BE2C (cell line): ENCODE data around the gene ZMAT5.
A peak's percentile ranks its signal among the peaks of the same experiment; 100 is the strongest.

Source experiments
- DNase-seq: peaks from one replicate; pipeline ENCODE4 v3.0.0-alpha.2; 2020
- H3K27me3 ChIP-seq: fragments of 250-450 bp; sonication (Bioruptor Pico); 2 replicates; pipeline ENCODE4 v1.5.1; 2020; ENCODE audit warnings: mild to moderate bottlenecking
- H3K36me3 ChIP-seq: fragments of 250-450 bp; sonication (Bioruptor Pico); 2 replicates; pipeline ENCODE4 v1.5.1; 2020; ENCODE audit warnings: mild to moderate bottlenecking
- H3K4me1 ChIP-seq: fragments of 250-450 bp; sonication (Bioruptor Pico); 2 replicates; pipeline ENCODE4 v1.5.1; 2020
- H3K4me3 ChIP-seq: 2 replicates; pipeline ENCODE4 v1.5.1; 2011; ENCODE audit warnings: low read depth, low read length
- H3K9me3 ChIP-seq: fragments of 250-450 bp; sonication (Bioruptor Pico); 2 replicates; pipeline ENCODE4 v1.5.1; 2020
- TF ChIP-seq, protein P1 (sequence below): IDR thresholded peaks from 2 replicates; pipeline ENCODE4 v1.5.1; 2012; ENCODE audit warnings: mild to moderate bottlenecking, low read depth, low read length

The ZMAT5 gene

DNA sequence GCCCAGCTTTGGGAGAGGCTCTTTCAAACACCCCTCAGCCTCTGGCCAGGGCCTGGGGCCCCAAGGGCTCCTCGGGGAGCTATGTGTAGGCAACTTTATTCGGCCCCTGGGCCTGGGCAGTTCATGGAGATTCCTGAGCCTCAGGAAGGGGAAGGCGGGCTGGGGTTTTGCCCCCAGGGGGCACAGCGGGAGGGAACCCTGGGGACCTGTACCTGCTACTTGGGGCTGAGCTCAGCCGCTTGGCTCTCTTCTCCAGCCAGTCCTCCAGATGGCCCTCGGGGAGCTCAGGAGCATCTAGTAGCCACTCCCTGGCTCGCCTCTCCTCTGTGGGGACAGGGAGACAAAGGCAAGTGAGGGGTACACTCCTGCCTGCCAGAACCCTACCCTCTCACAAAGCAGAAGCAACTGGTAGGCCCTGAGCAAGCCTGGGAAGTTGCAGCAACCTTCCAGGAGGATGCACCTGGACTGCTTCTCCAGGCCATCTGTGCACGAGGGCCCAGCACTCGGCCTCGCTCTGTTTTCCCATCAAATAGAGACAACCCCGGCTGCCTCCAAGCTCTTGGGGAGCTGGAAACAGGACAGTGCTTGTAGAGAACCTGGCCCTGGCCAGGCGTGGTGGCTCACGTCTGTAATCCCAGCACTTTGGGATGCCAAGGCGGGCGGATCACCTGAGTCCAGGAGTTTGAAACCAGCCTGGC is 28.5 kb downstream of the ZMAT5 start:
- DNase-seq = no peak
- peaks cover 13% of the 10 kb centered on the region for H3K4me1 ChIP-seq
- H3K4me3 ChIP-seq = no peak overlapping the region
- H3K9me3 ChIP-seq = no peaks in the 10 kb centered on the region
- TF ChIP-seq, protein P1, sequence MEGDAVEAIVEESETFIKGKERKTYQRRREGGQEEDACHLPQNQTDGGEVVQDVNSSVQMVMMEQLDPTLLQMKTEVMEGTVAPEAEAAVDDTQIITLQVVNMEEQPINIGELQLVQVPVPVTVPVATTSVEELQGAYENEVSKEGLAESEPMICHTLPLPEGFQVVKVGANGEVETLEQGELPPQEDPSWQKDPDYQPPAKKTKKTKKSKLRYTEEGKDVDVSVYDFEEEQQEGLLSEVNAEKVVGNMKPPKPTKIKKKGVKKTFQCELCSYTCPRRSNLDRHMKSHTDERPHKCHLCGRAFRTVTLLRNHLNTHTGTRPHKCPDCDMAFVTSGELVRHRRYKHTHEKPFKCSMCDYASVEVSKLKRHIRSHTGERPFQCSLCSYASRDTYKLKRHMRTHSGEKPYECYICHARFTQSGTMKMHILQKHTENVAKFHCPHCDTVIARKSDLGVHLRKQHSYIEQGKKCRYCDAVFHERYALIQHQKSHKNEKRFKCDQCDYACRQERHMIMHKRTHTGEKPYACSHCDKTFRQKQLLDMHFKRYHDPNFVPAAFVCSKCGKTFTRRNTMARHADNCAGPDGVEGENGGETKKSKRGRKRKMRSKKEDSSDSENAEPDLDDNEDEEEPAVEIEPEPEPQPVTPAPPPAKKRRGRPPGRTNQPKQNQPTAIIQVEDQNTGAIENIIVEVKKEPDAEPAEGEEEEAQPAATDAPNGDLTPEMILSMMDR = no peak
- no peaks in the 10 kb centered on the region for H3K27me3 ChIP-seq
- peaks cover 8% of the 10 kb centered on the region for H3K36me3 ChIP-seq

DNA sequence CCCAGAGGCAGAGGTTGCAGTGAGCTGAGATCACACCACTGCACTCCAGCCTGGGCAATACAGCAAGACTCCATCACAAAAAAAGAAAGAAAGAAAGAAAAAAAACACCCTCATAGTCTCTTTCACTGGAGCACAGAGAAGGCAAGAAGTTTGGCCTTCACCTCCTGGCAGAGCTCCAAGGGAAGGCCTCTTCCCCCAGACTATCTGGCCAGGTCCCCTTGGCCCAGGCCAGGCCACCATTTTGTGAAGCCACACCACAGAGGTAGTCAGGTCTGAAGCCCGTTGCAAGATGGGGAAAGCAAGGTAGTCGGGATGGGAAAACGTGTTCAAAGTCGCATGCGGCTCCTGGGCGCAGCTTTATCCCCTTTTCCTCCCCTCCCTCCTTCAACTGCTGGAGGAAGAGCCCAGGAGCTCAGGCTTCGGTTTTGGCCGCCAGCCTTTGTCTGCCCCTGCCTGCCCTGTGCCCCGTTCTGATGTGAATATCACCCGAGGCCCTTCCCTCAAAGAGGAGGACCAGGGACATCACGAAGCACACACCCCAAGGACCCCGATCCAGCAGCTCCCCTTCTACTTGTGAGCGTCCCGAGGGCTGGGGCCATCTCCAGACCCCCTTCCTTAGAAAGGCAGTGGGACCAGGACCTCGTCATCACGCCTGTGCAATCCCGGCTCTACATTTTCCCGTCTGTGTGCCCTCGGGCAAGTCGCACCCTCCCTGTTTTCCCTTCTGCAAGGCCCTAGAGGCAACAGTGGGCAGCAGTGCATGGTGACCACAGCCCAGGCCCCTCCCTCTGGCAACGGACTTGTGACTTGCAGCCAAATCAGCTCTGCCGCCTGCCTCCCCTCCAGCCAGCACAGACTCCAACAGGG is 29.3 kb downstream of the ZMAT5 start:
- H3K4me3 ChIP-seq = no peak overlapping the region
- TF ChIP-seq, protein P1 = no peak
- no peaks in the 10 kb centered on the region for H3K27me3 ChIP-seq
- peaks cover 19% of the 10 kb centered on the region for H3K4me1 ChIP-seq
- no peaks in the 10 kb centered on the region for H3K9me3 ChIP-seq
- peaks cover 8% of the 10 kb centered on the region for H3K36me3 ChIP-seq
- DNase-seq = no peak

DNA sequence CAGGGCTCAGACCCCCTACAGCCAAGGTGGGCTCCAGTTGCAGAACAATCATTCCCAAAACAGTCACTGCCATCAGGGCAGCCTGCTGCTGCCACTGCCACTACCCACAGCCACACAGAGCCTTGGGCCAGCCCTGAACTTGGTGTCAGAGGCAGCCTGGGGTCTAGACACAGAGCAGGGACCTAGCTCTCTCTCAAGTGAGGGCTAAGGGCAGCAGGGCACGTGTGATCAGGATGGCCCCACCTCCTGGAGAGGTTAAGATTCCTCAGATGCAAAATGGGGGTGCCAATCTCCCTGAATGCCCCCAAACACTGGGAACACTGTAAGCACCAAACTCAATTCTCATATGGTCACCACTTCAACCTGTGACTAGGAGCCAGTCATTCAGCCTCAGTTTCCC is 31.4 kb downstream of the ZMAT5 start:
- H3K4me1 ChIP-seq = peaks cover 19% of the 10 kb centered on the region
- no peak overlapping the region for H3K4me3 ChIP-seq
- TF ChIP-seq, protein P1 = no peak
- H3K9me3 ChIP-seq = no peaks in the 10 kb centered on the region
- peaks cover 7% of the 10 kb centered on the region for H3K36me3 ChIP-seq
- DNase-seq = no peak
- H3K27me3 ChIP-seq = no peaks in the 10 kb centered on the region

DNA sequence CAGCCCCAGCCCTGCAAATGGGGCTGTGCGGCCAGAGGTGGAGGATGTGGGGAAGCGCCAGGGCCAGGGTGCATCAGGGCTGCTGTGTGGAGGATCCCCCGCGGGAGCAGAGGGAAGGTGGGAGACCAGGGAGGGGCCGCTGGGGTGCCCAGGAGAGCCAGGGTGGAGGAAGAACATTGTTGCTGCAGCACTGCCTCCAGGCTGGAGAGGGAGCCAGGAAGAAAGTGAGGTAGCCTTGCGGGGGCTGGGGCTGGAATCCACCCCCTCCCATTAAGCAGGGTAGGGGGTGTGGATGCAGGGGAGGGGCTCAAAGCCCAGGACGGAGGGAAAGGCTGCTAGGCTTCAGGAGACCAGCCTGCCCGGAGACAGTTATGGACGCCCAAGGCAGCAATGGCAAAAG is 32.0 kb downstream of the ZMAT5 start:
- peaks cover 5% of the 10 kb centered on the region for H3K36me3 ChIP-seq
- H3K27me3 ChIP-seq = no peaks in the 10 kb centered on the region
- no peak for DNase-seq
- TF ChIP-seq, protein P1 = no peak
- H3K4me1 ChIP-seq = peaks cover 19% of the 10 kb centered on the region
- no peak overlapping the region for H3K4me3 ChIP-seq
- H3K9me3 ChIP-seq = no peaks in the 10 kb centered on the region

DNA sequence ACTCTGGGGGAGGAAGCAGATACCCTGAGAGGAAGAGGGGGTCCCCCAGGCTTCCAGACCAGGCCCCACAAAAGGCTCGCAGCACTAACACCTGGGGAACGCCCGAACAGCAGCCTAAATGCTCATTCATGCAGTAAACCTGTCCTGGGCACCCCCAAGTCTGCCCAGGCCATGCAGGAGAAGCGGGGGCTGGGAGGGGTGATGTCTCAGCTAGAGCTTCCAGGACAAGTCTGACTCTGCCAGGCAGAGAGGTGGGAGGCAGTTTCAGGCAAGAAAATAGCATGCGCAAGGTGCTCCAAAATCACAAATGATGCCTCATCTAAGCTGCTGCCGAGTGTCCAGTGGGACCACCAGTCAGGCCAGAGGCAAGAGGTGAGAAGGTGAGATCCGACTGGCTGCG is 32.4 kb downstream of the ZMAT5 start:
- DNase-seq = no peak
- TF ChIP-seq, protein P1 = no peak
- Histone ChIP-seq H3K4me1 (peaks cover 19% of the 10 kb centered on the region), H3K4me3 (peak overlapping the region; percentile 31), H3K9me3 (no peaks in the 10 kb centered on the region), H3K36me3 (peaks cover 4% of the 10 kb centered on the region), H3K27me3 (no peaks in the 10 kb centered on the region)
